H9 (cell line): ENCODE data around the gene C10orf95. TPM values are rescaled to one million over a fixed set of nuclear protein-coding genes. Genes with fewer than 3 reads are reported as not detected.
"Not testable (repeated sequence)": the region's sequence is repeated elsewhere in the genome, so short reads cannot be mapped to it uniquely, and the experiment has no call there.

ENCODE experiments used
- DNase-seq: peaks from one replicate; pipeline ENCODE4 v3.0.0-alpha.2; 2017
- H2AFZ ChIP-seq: one replicate; pipeline ENCODE4 v1.6.1; 2013; ENCODE audit warnings: mild to moderate bottlenecking, low read length, control low read depth, moderate library complexity
- H2AK5ac ChIP-seq: 2 replicates; pipeline ENCODE4 v1.6.1; 2013; ENCODE audit warnings: low read length, control low read depth, mixed read lengths; ENCODE audit not compliant: insufficient read length
- H2BK120ac ChIP-seq: one replicate; pipeline ENCODE4 v1.6.1; 2013; ENCODE audit warnings: low read depth, mild to moderate bottlenecking, low read length, control low read depth, inconsistent platforms; ENCODE audit not compliant: poor library complexity, severe bottlenecking
- H2BK12ac ChIP-seq: 2 replicates; pipeline ENCODE4 v1.6.1; 2013; ENCODE audit warnings: low read length, control low read depth, mixed read lengths, low read depth; ENCODE audit not compliant: insufficient read length
- H2BK15ac ChIP-seq: 2 replicates; pipeline ENCODE4 v1.6.1; 2013; ENCODE audit warnings: low read depth, low read length, control low read depth
- H2BK20ac ChIP-seq: one replicate; pipeline ENCODE4 v1.6.1; 2013; ENCODE audit warnings: low read depth, mild to moderate bottlenecking, low read length, control low read depth, inconsistent platforms; ENCODE audit not compliant: poor library complexity, severe bottlenecking
- H2BK5ac ChIP-seq: 2 replicates; pipeline ENCODE4 v1.6.1; 2013; ENCODE audit warnings: low read length, control low read depth, mixed read lengths; ENCODE audit not compliant: insufficient read length
- H3K14ac ChIP-seq: 2 replicates; pipeline ENCODE4 v1.6.1; 2013; ENCODE audit warnings: low read length, control low read depth; ENCODE audit not compliant: insufficient read depth
- H3K18ac ChIP-seq: 2 replicates; pipeline ENCODE4 v1.6.1; 2013; ENCODE audit warnings: low read depth, mild to moderate bottlenecking, mixed read lengths, low read length, control low read depth; ENCODE audit not compliant: insufficient read length
- H3K23ac ChIP-seq: 2 replicates; pipeline ENCODE4 v1.6.1; 2013; ENCODE audit warnings: low read length, control low read depth, mixed read lengths, low read depth; ENCODE audit not compliant: insufficient read length
- H3K23me2 ChIP-seq: 2 replicates; pipeline ENCODE4 v1.6.1; 2013; ENCODE audit warnings: low read depth, mild to moderate bottlenecking, mixed read lengths, low read length, control low read depth; ENCODE audit not compliant: insufficient read length, poor library complexity, severe bottlenecking
- H3K27ac ChIP-seq: 2 replicates; pipeline ENCODE4 v1.5.1; 2013; ENCODE audit warnings: low read length, control low read depth, mixed read lengths, low read depth; ENCODE audit not compliant: insufficient read length
- H3K27me3 ChIP-seq: 2 replicates; pipeline ENCODE4 v1.6.1; 2013; ENCODE audit warnings: low read length, control low read depth, inconsistent platforms; ENCODE audit not compliant: insufficient read depth
- H3K4ac ChIP-seq: 2 replicates; pipeline ENCODE4 v1.6.1; 2013; ENCODE audit warnings: low read depth, mild to moderate bottlenecking, control low read depth, inconsistent platforms, low read length, moderate library complexity
- H3K4me1 ChIP-seq: 2 replicates; pipeline ENCODE4 v1.6.1; 2013; ENCODE audit warnings: low read length, control low read depth, inconsistent platforms; ENCODE audit not compliant: insufficient read depth
- H3K4me2 ChIP-seq: 2 replicates; pipeline ENCODE4 v1.6.1; 2013; ENCODE audit warnings: low read length, control low read depth, mixed read lengths; ENCODE audit not compliant: insufficient read length, insufficient read depth
- H3K56ac ChIP-seq: 2 replicates; pipeline ENCODE4 v1.6.1; 2013; ENCODE audit warnings: low read depth, mild to moderate bottlenecking, mixed read lengths, low read length, control low read depth; ENCODE audit not compliant: insufficient read length
- H3K79me1 ChIP-seq: 2 replicates; pipeline ENCODE4 v1.6.1; 2013; ENCODE audit warnings: low read depth, mild to moderate bottlenecking, moderate library complexity, low read length, control low read depth, inconsistent platforms; ENCODE audit not compliant: insufficient read depth, poor library complexity, severe bottlenecking
- H3K79me2 ChIP-seq: 2 replicates; pipeline ENCODE4 v1.6.1; 2013; ENCODE audit warnings: low read length, control low read depth, inconsistent platforms; ENCODE audit not compliant: insufficient read depth
- H3K9ac ChIP-seq: 2 replicates; pipeline ENCODE4 v1.6.1; 2013; ENCODE audit warnings: low read length, control low read depth, mixed read lengths; ENCODE audit not compliant: insufficient read length; ENCODE audit errors: extremely low read depth
- H3K9me3 ChIP-seq: one replicate; pipeline ENCODE4 v1.6.1; 2013; ENCODE audit warnings: low read depth, low read length, inconsistent platforms; ENCODE audit not compliant: control insufficient read depth
- H3T11ph ChIP-seq: one replicate; pipeline ENCODE4 v1.6.1; 2013; ENCODE audit warnings: mild to moderate bottlenecking, low read length, control low read depth, inconsistent platforms
- H4K20me1 ChIP-seq: one replicate; pipeline ENCODE4 v1.6.1; 2013; ENCODE audit not compliant: control insufficient read depth, insufficient read length, insufficient read depth
- H4K5ac ChIP-seq: 2 replicates; pipeline ENCODE4 v1.6.1; 2013; ENCODE audit warnings: low read depth, mild to moderate bottlenecking, mixed read lengths, low read length, control low read depth; ENCODE audit not compliant: insufficient read length
- H4K8ac ChIP-seq: replicated peaks from 2 replicates; pipeline ENCODE4 v1.6.1; 2013; ENCODE audit warnings: low read length, control low read depth, mixed read lengths, low read depth; ENCODE audit not compliant: insufficient read length
- H4K91ac ChIP-seq: 2 replicates; pipeline ENCODE4 v1.6.1; 2013; ENCODE audit warnings: low read depth, mild to moderate bottlenecking, moderate library complexity, mixed read lengths, low read length, control low read depth; ENCODE audit not compliant: insufficient read length
- H3K27ac Mint-ChIP-seq, 3 experiments: 2 replicates in 2 of 3; 3 replicates in 1 of 3; pipeline ENCODE4 v1.8.0; 2020 to 2021; ENCODE audit warnings: mixed read lengths in 3 of 3, mild to moderate bottlenecking in 1 of 3, moderate library complexity in 1 of 3
- H3K27me3 Mint-ChIP-seq: 2 replicates; pipeline ENCODE4 v1.8.0; 2021; ENCODE audit warnings: low read depth, mild to moderate bottlenecking, moderate library complexity, mixed read lengths
- H3K36me3 Mint-ChIP-seq, 3 experiments: 2 replicates in 2 of 3; 3 replicates in 1 of 3; pipeline ENCODE4 v1.8.0; 2020 to 2021; ENCODE audit warnings: low read depth in 3 of 3, mixed read lengths in 3 of 3; ENCODE audit not compliant: insufficient read depth in 1 of 3
- H3K4me1 Mint-ChIP-seq, 2 experiments: 2 replicates each; pipeline ENCODE4 v1.8.0; 2020; ENCODE audit warnings: mixed read lengths in 2 of 2
- H3K4me3 Mint-ChIP-seq, 2 experiments: 2 replicates in 1 of 2; 3 replicates in 1 of 2; pipeline ENCODE4 v1.8.0; 2020 to 2021; ENCODE audit warnings: mild to moderate bottlenecking in 2 of 2, mixed read lengths in 2 of 2, moderate library complexity in 1 of 2
- H3K9me3 Mint-ChIP-seq, 2 experiments: 2 replicates in 1 of 2; 3 replicates in 1 of 2; pipeline ENCODE4 v1.8.0; 2020; ENCODE audit warnings: mild to moderate bottlenecking in 2 of 2, mixed read lengths in 2 of 2, moderate library complexity in 1 of 2
- CTCF ChIP-seq: fragments of 200-600 bp; sonication (generic); conservative IDR thresholded peaks from 3 replicates; pipeline ENCODE4 v1.8.0; 2021; ENCODE audit warnings: antibody characterized with exemption, mild to moderate bottlenecking
- WGBS: extraction: QIAGEN DNeasy Blood & Tissue Kit; methylation state at CpG from one replicate; pipeline ENCODE4 v1.1.7; 2013; ENCODE audit warnings: missing lambda C conversion rate, low lambda C conversion rate, mixed read lengths; ENCODE audit not compliant: insufficient read length; ENCODE audit errors: extremely low coverage; 5-methylcytosine and 5-hydroxymethylcytosine counted together
- total RNA-seq: library from RNA; stranded (reverse); gene quantifications from 2 replicates; pipeline ENCODE4 v1.2.1, GENCODE V29; 2021

The C10orf95 gene
- total RNA-seq, 1 experiment from 2014 or later: not detected

DNA sequence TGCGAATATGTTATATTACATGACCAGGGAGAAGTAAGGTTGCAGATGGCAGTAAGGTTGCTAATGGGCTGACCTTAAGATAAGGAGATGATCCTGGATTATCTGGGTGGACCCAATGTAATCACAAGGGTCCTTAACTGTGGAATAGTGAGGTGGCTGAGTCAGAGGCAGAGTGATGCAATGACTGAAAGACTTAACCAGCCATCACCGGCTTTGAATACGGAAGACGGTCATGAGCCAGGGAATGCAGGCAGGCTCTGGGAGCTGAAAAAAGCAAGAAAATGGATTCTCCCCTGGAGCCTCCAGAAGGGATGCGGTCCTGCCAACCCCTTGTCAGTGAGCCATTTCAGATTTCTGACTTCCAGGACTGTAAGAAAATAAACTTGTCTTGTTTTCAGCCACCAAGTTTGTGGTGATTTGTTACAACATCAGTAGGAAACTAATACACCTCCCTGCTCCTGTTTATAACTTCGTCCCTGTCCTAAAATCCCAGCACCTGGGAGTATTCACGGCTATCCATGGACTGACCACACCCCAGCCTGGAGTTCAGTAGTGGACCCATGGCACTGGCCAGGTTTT is 4.6 kb upstream of the C10orf95 start:
- H2BK5ac ChIP-seq: no peak overlapping the region
- no peak overlapping the region for H4K8ac ChIP-seq
- no peak overlapping the region for H3K14ac ChIP-seq
- no peak overlapping the region for H2BK120ac ChIP-seq
- peak overlapping the region in 2 of 3 experiments; percentile 39 to 94; a peak in 4 of 7 replicates for H3K27ac Mint-ChIP-seq
- H3K4ac ChIP-seq: no peak overlapping the region; the same call in 1 of the 2 replicates
- H2AFZ ChIP-seq: no peak overlapping the region
- peaks cover 7% of the 10 kb centered on the region; the same call in 1 of the 2 replicates for H3K4me1 ChIP-seq
- peaks cover 3% of the 10 kb centered on the region for H3K79me1 ChIP-seq
- no peak overlapping the region for H3K56ac ChIP-seq
- 0 out of 2 replicates have a peak, but pooled peaks cover 2% of the 10 kb centered on the region for H3K27me3 ChIP-seq
- H3K79me2 ChIP-seq: peaks cover 3% of the 10 kb centered on the region; the same call in 1 of the 2 replicates
- DNase-seq: peak; percentile 64
- H2BK20ac ChIP-seq: no peak overlapping the region
- no peak overlapping the region for H3K4me2 ChIP-seq
- no peak overlapping the region for H3K9ac ChIP-seq
- peak overlapping the region; percentile 53 for H3K18ac ChIP-seq
- no peak overlapping the region for H3K27ac ChIP-seq
- H3K23me2 ChIP-seq: peaks cover 7% of the 10 kb centered on the region
- H4K91ac ChIP-seq: no peak overlapping the region
- no peaks in the 10 kb centered on the region; the same call in 1 of the 2 replicates for H3K27me3 Mint-ChIP-seq
- TF ChIP-seq CTCF: no peak
- H3K9me3 Mint-ChIP-seq: no peaks in the 10 kb centered on the region; a peak in 1 of 5 replicates
- H2BK12ac ChIP-seq: no peak overlapping the region
- H3K4me3 Mint-ChIP-seq: no peak overlapping the region
- no peaks in the 10 kb centered on the region for H4K20me1 ChIP-seq
- H3K23ac ChIP-seq: no peak overlapping the region
- WGBS: no CpG with 5 or more reads among the region's 7 CpGs
- H2BK15ac ChIP-seq: no peak overlapping the region
- H4K5ac ChIP-seq: no peak overlapping the region
- H2AK5ac ChIP-seq: no peak overlapping the region
- H3K36me3 Mint-ChIP-seq: peaks cover 6 to 22% (median 7%) of the 10 kb centered on the region in 3 experiments
- H3K4me1 Mint-ChIP-seq: peaks cover 51 to 68% of the 10 kb centered on the region in 2 experiments
- H3T11ph ChIP-seq: no peak overlapping the region
- no peaks in the 10 kb centered on the region for H3K9me3 ChIP-seq

- H3K4ac ChIP-seq, H4K5ac ChIP-seq, H4K91ac ChIP-seq, H3K4me2 ChIP-seq, H2BK15ac ChIP-seq, H3K27me3 Mint-ChIP-seq, H3K9me3 Mint-ChIP-seq, DNase-seq, H3K27me3 ChIP-seq, H2BK12ac ChIP-seq, H2BK5ac ChIP-seq, H2AK5ac ChIP-seq, H3K9me3 ChIP-seq, H3K14ac ChIP-seq, H3K23ac ChIP-seq, H3K18ac ChIP-seq, H3K4me1 ChIP-seq, H3K79me2 ChIP-seq, H2BK20ac ChIP-seq, H2AFZ ChIP-seq, H3K9ac ChIP-seq, H3K56ac ChIP-seq, H4K8ac ChIP-seq, H3K27ac ChIP-seq, H3K79me1 ChIP-seq, H3T11ph ChIP-seq, H2BK120ac ChIP-seq, H3K23me2 ChIP-seq, H4K20me1 ChIP-seq: not testable (repeated sequence)
- Mint-ChIP-seq H3K36me3 (peaks cover 6 to 22% (median 7%) of the 10 kb centered on the region in 3 experiments), H3K27ac (peak overlapping the region; percentile 84 to 98 (median 95)), H3K4me1 (peaks cover 46 to 60% of the 10 kb centered on the region in 2 experiments), H3K4me3 (peak overlapping the region; percentile 36 to 68)
- no CpG with 5 or more reads among the region's 13 CpGs for WGBS
Observed at GRCh38 chr10:102454662-102455487, 3.5 kb upstream of the C10orf95 start.
